BJ (cell line): ENCODE data around the gene MLPH. TPM values are rescaled to one million over a fixed set of nuclear protein-coding genes. Genes with fewer than 3 reads are reported as not detected.

Source experiments
- CTCF ChIA-PET: fragments of 350-600 bp; formaldehyde crosslinking; extraction: SDS; loops from one replicate; lab custom pipeline; 2021; ENCODE audit warnings: antibody characterized with exemption, inconsistent platforms; lab: Yijun Ruan, JAX
- POLR2A ChIA-PET: fragments of 300-600 bp; sonication (Branson Sonifier 250); formaldehyde crosslinking; extraction: SDS; loops from one replicate; lab custom pipeline; 2021; ENCODE audit warnings: antibody characterized with exemption; lab: Charles Lee
- DNase-seq: peaks from one replicate; pipeline ENCODE4 v3.0.0-alpha.2; 2011; ENCODE audit warnings: low read depth
- H3K27me3 ChIP-seq: 2 replicates; pipeline ENCODE4 v1.6.0; 2011; ENCODE audit warnings: low read length; ENCODE audit not compliant: control insufficient read depth, insufficient read depth
- H3K36me3 ChIP-seq: 2 replicates; pipeline ENCODE4 v1.5.1; 2011; ENCODE audit warnings: low read length; ENCODE audit not compliant: control insufficient read depth, insufficient read depth
- H3K4me3 ChIP-seq: 2 replicates; pipeline ENCODE4 v1.5.1; 2011; ENCODE audit warnings: low read depth, mild to moderate bottlenecking, control low read depth, low read length
- CTCF ChIP-seq: IDR thresholded peaks from 2 replicates; pipeline ENCODE4 v1.5.1; 2011; ENCODE audit warnings: low read depth, mild to moderate bottlenecking, control low read depth, inconsistent platforms, low read length, moderate library complexity; ENCODE audit not compliant: insufficient read depth
- polyA plus RNA-seq: library from polyadenylated mRNA; depleted of rRNA; stranded (reverse); fragments of >200 nt; gene quantifications from 2 replicates; pipeline ENCODE4 v1.2.3, GENCODE V29; 2011

MLPH gene
- polyA plus RNA-seq, 1 experiment = 18.5 TPM

DNA sequence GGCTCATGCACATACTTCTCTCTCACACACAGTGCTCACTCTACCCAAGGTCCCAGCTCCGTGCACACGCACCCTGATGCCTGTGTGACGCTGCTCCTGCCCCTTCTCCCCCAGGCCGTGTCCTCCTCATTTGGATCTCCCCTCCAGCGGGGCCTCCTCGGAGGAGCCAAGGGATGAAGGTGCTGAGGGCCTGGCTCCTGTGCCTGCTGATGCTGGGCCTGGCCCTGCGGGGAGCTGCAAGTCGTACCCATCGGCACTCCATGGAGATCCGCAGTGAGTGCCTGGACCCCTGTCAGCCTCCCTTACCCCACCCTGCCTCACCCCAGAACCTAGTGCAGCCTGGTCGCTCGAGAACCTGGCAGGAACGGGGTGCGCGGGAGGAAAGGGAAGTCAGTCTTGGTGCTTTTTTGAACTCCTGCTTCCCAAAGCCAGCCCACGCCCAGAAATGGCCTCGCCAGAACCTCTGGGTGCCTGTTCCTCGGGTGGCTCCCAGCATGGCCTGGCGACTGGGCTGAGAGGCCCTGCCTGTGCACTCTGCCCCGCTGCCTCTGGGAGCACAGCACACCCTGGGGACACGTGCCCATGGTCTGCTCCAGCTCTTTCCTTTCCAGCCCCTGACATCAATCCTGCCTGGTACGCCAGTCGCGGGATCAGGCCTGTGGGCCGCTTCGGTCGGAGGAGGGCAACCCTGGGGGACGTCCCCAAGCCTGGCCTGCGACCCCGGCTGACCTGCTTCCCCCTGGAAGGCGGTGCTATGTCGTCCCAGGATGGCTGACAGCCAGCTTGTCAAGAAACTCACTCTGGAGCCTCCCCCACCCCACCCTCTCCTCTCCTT, 79.6 kb downstream of the MLPH start, which contains the start of gene PRLH:
PRLH (plus strand) TSS at position 174 of the 835 bp plus-strand sequence; CDS start at position 174, 0 bp downstream.
- Histone ChIP-seq H3K4me3 (no peak within 1 kb of the TSS), H3K36me3 (no peaks in the 10 kb centered on the region), H3K27me3 (no peaks in the 10 kb centered on the region; the same call in 1 of the 2 replicates)
- POLR2A ChIA-PET = no interaction called here
- DNase-seq = no peak
- TF ChIP-seq CTCF = no peak
- CTCF ChIA-PET = interaction anchor here (0.6 to 2.4 kb wide), 3 partner anchors 54 to 155 kb away, joined by 3 to 7 read pairs (median 3); no protein-coding TSS in a partner anchor

GRCh38 chr2:237567276-237568029, 80.4 kb downstream of the MLPH start:
- ChIA-PET POLR2A (no interaction called here), CTCF (interaction anchor here (0.6 to 2.4 kb wide), 3 partner anchors 55 to 156 kb away, joined by 3 to 7 read pairs (median 3); no protein-coding TSS in a partner anchor)
- DNase-seq = no peak
- Histone ChIP-seq H3K4me3 (no peak overlapping the region), H3K36me3 (no peaks in the 10 kb centered on the region), H3K27me3 (no peaks in the 10 kb centered on the region)
- TF ChIP-seq CTCF = no peak

GRCh38 chr2:237568121-237568660, 81.1 kb downstream of the MLPH start:
- ChIA-PET CTCF (interaction anchor here (1.1 to 2.4 kb wide), 2 partner anchors 55 to 157 kb away, joined by 3 to 7 read pairs; no protein-coding TSS in a partner anchor), POLR2A (no interaction called here)
- no peaks in the 10 kb centered on the region for H3K27me3 ChIP-seq
- no peak overlapping the region for H3K4me3 ChIP-seq
- DNase-seq = no peak
- no peak for TF ChIP-seq CTCF
- H3K36me3 ChIP-seq = no peaks in the 10 kb centered on the region

DNA sequence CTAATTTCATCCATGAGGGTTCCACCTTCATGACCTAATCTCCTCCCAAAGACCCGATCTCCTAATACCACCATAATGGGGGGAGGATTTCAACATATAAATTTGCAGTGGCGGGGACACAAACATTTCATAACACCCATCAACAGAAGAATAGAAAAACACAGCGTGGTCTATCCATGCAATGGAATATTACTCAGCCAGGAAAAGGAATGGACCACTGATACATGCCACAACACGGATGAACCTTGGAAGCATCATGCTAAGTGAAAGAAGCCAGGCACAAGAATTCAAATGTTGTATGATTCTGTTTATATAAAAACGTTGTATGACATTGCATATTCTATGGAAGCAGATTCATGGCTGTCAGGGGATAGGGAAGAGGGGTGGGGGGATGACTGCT, 82.0 kb downstream of the MLPH start:
- no peaks in the 10 kb centered on the region for H3K27me3 ChIP-seq
- CTCF ChIA-PET = interaction anchor here (2.4 kb wide), 1 partner anchor 56 kb away, joined by 7 read pairs; no protein-coding TSS in a partner anchor

More for the DNA sequence above, 82.0 kb downstream of the MLPH start:
- Histone ChIP-seq H3K36me3 (no peaks in the 10 kb centered on the region), H3K4me3 (no peak overlapping the region)
- DNase-seq = no peak
- no peak for TF ChIP-seq CTCF
- POLR2A ChIA-PET = no interaction called here
